K562 (cell line): Measurements from ENCODE around the gene CLEC4E. TPM values are rescaled to one million over a fixed set of nuclear protein-coding genes. Genes with fewer than 3 reads are reported as not detected.

ENCODE experiments used
- ATAC-seq: fragments of 200-7000 bp; cut with Tn5 transposase; 3 replicates; pipeline ENCODE4 v1.9.1; 2020; ENCODE audit warnings: moderate library complexity
- BruUV-seq: library from RNA; stranded (reverse); fragments of 400-500 nt; replicated peaks from 2 replicates; lab custom pipeline; 2021; lab: Mats Ljungman, UMichigan
- CTCF ChIA-PET: fragments of 300-600 bp; formaldehyde crosslinking; extraction: SDS; loops from one replicate; lab custom pipeline; 2021; ENCODE audit warnings: low intra/inter-chr PET ratio; lab: Yijun Ruan, JAX
- POLR2A ChIA-PET: fragments of 300-600, 350-650 bp; sonication (Branson Sonifier 250); formaldehyde crosslinking; extraction: SDS; loops from one replicate; lab custom pipeline; 2021; ENCODE audit warnings: antibody characterized with exemption, inconsistent platforms; lab: Yijun Ruan, JAX
- DNase-seq, 4 experiments: peaks; one replicate each; pipeline versions ENCODE4 v3.0.0 to v3.0.0-alpha.2; 2011 to 2018; ENCODE audit warnings: low spot score in 3 of 4, mixed read lengths in 3 of 4; ENCODE audit errors: extremely low read depth in 1 of 4
- FAIRE-seq: peaks from 2 replicates; lab custom pipeline; 2011; peaks lifted over from hg19 to GRCh38; lab: Jason Lieb, UNC
- H2AFZ ChIP-seq: 2 replicates; pipeline ENCODE4 v1.6.0; 2011; ENCODE audit warnings: low read depth, low read length, control low read depth, inconsistent platforms
- H3K27ac ChIP-seq: fragments of 200-600 bp; 3 replicates; pipeline ENCODE4 v1.8.0; 2011; ENCODE audit warnings: low read depth, mild to moderate bottlenecking, control low read depth, inconsistent platforms, low read length, moderate library complexity, mixed read lengths; ENCODE audit errors: extremely low read depth
- H3K27me3 ChIP-seq, 2 experiments: fragments of 300-600 bp in 1 of 2; 2 replicates in 1 of 2; 3 replicates in 1 of 2; pipeline versions ENCODE4 v1.6.0 to v1.8.0; 2011; ENCODE audit warnings: inconsistent platforms in 2 of 2, low read length in 2 of 2, mild to moderate bottlenecking in 1 of 2, mixed read lengths in 1 of 2, moderate library complexity in 1 of 2; ENCODE audit not compliant: control insufficient read depth in 2 of 2, insufficient read depth in 2 of 2
- H3K36me3 ChIP-seq: fragments of 300-600 bp; 3 replicates; pipeline ENCODE4 v1.8.0; 2011; ENCODE audit warnings: mild to moderate bottlenecking, low read length, inconsistent platforms; ENCODE audit not compliant: control insufficient read depth, insufficient read depth
- H3K4me1 ChIP-seq, 2 experiments: fragments of 200-600 bp in 1 of 2; replicated peaks in 1 of 2; 2 replicates in 1 of 2; 3 replicates in 1 of 2; pipeline versions ENCODE4 v1.5.1 to v1.8.0; 2011; ENCODE audit warnings: inconsistent platforms in 2 of 2, low read length in 2 of 2, mild to moderate bottlenecking in 1 of 2, mixed read lengths in 1 of 2, moderate library complexity in 1 of 2; ENCODE audit not compliant: control insufficient read depth in 2 of 2, insufficient read depth in 2 of 2
- H3K4me2 ChIP-seq: 2 replicates; pipeline ENCODE4 v1.6.1; 2011; ENCODE audit warnings: low read length, control low read depth, inconsistent platforms, mixed read lengths; ENCODE audit not compliant: insufficient read depth
- H3K4me3 ChIP-seq: fragments of 200-600 bp; sonication (generic), shearing (Covaris generic); 2 replicates; pipeline ENCODE4 v1.5.1; 2016; ENCODE audit warnings: control low read depth, inconsistent platforms
- H3K79me2 ChIP-seq: fragments of 200-600 bp; 3 replicates; pipeline ENCODE4 v1.8.0; 2011; ENCODE audit warnings: low read length, inconsistent platforms; ENCODE audit not compliant: control insufficient read depth, insufficient read depth
- H3K9ac ChIP-seq, 2 experiments: 2 replicates each; pipeline versions ENCODE4 v1.6.0 to v1.6.1; 2011; ENCODE audit warnings: low read depth in 2 of 2, low read length in 2 of 2, control low read depth in 1 of 2, inconsistent platforms in 1 of 2, mild to moderate bottlenecking in 1 of 2, mixed read lengths in 1 of 2; ENCODE audit not compliant: insufficient read depth in 1 of 2
- H3K9me1 ChIP-seq: one replicate; pipeline ENCODE4 v1.6.0; 2011; ENCODE audit warnings: inconsistent platforms, mild to moderate bottlenecking, low read length, moderate library complexity; ENCODE audit not compliant: control insufficient read depth, insufficient read depth
- H3K9me3 ChIP-seq: replicated peaks from 2 replicates; pipeline ENCODE4 v1.5.1; 2011; ENCODE audit warnings: low read depth, low read length, inconsistent platforms; ENCODE audit not compliant: control insufficient read depth, insufficient read depth
- H4K20me1 ChIP-seq: replicated peaks from 2 replicates; pipeline ENCODE4 v1.6.1; 2011; ENCODE audit warnings: low read length, inconsistent platforms, mixed read lengths; ENCODE audit not compliant: control insufficient read depth, insufficient read depth
- BACH1 ChIP-seq: fragments of 200-800 bp; sonication (Bioruptor generic); IDR thresholded peaks from 2 replicates; pipeline ENCODE4 v1.6.1; 2016; ENCODE audit warnings: missing genetic modification characterization, missing compliant biosample characterization
- CC2D1A ChIP-seq: fragments of 450-650 bp; IDR thresholded peaks from 2 replicates; pipeline ENCODE4 v1.6.1; 2017; ENCODE audit warnings: mild to moderate bottlenecking
- CEBPG ChIP-seq, 3 experiments: fragments of 200-800 bp in 1 of 3; sonication (Bioruptor generic) in 1 of 3; sonication (generic) in 1 of 3; formaldehyde crosslinking in 1 of 3; IDR thresholded peaks in 2 of 3; conservative IDR thresholded peaks in 1 of 3; 2 replicates each; pipeline versions ENCODE4 v1.6.1 to v1.8.0; 2016 to 2022; ENCODE audit warnings: missing compliant biosample characterization in 2 of 3, missing genetic modification characterization in 2 of 3, mild to moderate bottlenecking in 1 of 3, missing genetic modification reagents in 1 of 3
- DIDO1 ChIP-seq: fragments of 450-650 bp; IDR thresholded peaks from 2 replicates; pipeline ENCODE4 v1.6.1; 2016; ENCODE audit warnings: low read depth, missing biosample characterization, missing genetic modification characterization
- HDGF ChIP-seq: fragments of 450-650 bp; IDR thresholded peaks from 2 replicates; pipeline ENCODE4 v1.6.1; 2016
- MIER1 ChIP-seq: fragments of 450-650 bp; IDR thresholded peaks from 2 replicates; pipeline ENCODE4 v1.6.1; 2016; ENCODE audit warnings: antibody characterized with exemption, mild to moderate bottlenecking, low read depth
- PTBP1 ChIP-seq: fragments of 200-400 bp; formaldehyde crosslinking; IDR thresholded peaks from 2 replicates; pipeline ENCODE4 v1.6.1; 2017; ENCODE audit warnings: low read depth, low read length
- SIN3A ChIP-seq, 2 experiments: fragments of 150-350 bp in 1 of 2; IDR thresholded peaks; 2 replicates each; pipeline ENCODE4 v1.6.1; 2011 to 2016; ENCODE audit warnings: borderline replicate concordance in 2 of 2, low read depth in 2 of 2, low read length in 2 of 2, mild to moderate bottlenecking in 2 of 2, moderate library complexity in 2 of 2; ENCODE audit not compliant: control insufficient read depth in 1 of 2
- YY1 ChIP-seq, 3 experiments: IDR thresholded peaks; 2 replicates each; pipeline ENCODE4 v1.6.1; 2011; ENCODE audit warnings: low read length in 2 of 3, mild to moderate bottlenecking in 2 of 3, moderate library complexity in 2 of 3, borderline replicate concordance in 1 of 3, control low read depth in 1 of 3, low read depth in 1 of 3; ENCODE audit not compliant: insufficient read depth in 3 of 3, insufficient replicate concordance in 2 of 3, control insufficient read depth in 1 of 3, insufficient read length in 1 of 3; ENCODE audit errors: extremely low read depth in 1 of 3
- ZNF384 ChIP-seq: IDR thresholded peaks from 2 replicates; pipeline ENCODE4 v1.6.1; 2012; ENCODE audit warnings: low read depth, low read length, improper control_type of control experiment
- ZNF707 ChIP-seq: fragments of 250-450 bp; sonication (Bioruptor Pico); conservative IDR thresholded peaks from 2 replicates; pipeline ENCODE4 v1.8.0; 2022; ENCODE audit warnings: inconsistent platforms, mild to moderate bottlenecking, moderate library complexity
- WGBS: fragments of 100-300 bp; shearing (Covaris generic); methylation state at CpG from one replicate; pipeline ENCODE4 v1.1.6; 2016; ENCODE audit warnings: low coverage, mixed read lengths; ENCODE audit not compliant: insufficient coverage; ENCODE audit errors: missing lambda C conversion rate; 5-methylcytosine and 5-hydroxymethylcytosine counted together
- in situ Hi-C: fragments of 300-500 bp; cut with MboI; formaldehyde crosslinking; loops from 4 replicates; pipeline ENCODE4 v1.15.0; 2018; ENCODE audit warnings: inconsistent platforms, mixed read lengths
- intact Hi-C: fragments of 100-400 bp; cut with micrococcal nuclease; formaldehyde crosslinking; loops from 2 replicates; pipeline ENCODE4 v1.14.2; 2022
- polyA plus RNA-seq, 8 experiments: library from polyadenylated mRNA; depleted of rRNA in 4 of 8; stranded (reverse) in 5 of 8; unstranded in 3 of 8; fragments of >200 nt; fragmentation: Nextera tagmentation in 2 of 8; fragmentation: Illumina TruSeq in 1 of 8; extraction: Ambion mirVana in 2 of 8; extraction: Trizol in 1 of 8; gene quantifications; 2 replicates each; pipeline versions ENCODE4 v1.2.1 to v1.2.3, GENCODE V29; 2011 to 2014; ENCODE audit warnings: inconsistent platforms in 1 of 8, missing spikeins in 1 of 8
- total RNA-seq, 7 experiments: library from RNA; depleted of rRNA in 6 of 7; stranded (reverse); fragments of >200 nt in 6 of 7; fragmentation: Illumina TruSeq in 2 of 7; extraction: Trizol in 2 of 7; gene quantifications; 2 replicates each; pipeline versions ENCODE4 v1.2.1 to v1.2.3, GENCODE V29; 2011 to 2021; ENCODE audit warnings: low replicate concordance in 1 of 7
- TF ChIP-seq, protein P1 (sequence below): fragments of 450-650 bp; IDR thresholded peaks from 2 replicates; pipeline ENCODE4 v1.6.1; 2016; ENCODE audit warnings: missing biosample characterization, missing genetic modification characterization
- TF ChIP-seq, protein P2 (sequence below): fragments of 450-650 bp; IDR thresholded peaks from 2 replicates; pipeline ENCODE4 v1.6.1; 2017; ENCODE audit warnings: antibody characterized with exemption
- TF ChIP-seq, protein P3 (sequence below): fragments of 150-350 bp; IDR thresholded peaks from 2 replicates; pipeline ENCODE4 v1.6.1; 2014; ENCODE audit warnings: low read depth, mild to moderate bottlenecking, low read length, borderline replicate concordance

Gene CLEC4E
- total and polyA plus RNA-seq, 9 of the 15 experiments (the other 6 are each of a cell fraction or from before 2014, with no cell fraction given), result not detected

DNA sequence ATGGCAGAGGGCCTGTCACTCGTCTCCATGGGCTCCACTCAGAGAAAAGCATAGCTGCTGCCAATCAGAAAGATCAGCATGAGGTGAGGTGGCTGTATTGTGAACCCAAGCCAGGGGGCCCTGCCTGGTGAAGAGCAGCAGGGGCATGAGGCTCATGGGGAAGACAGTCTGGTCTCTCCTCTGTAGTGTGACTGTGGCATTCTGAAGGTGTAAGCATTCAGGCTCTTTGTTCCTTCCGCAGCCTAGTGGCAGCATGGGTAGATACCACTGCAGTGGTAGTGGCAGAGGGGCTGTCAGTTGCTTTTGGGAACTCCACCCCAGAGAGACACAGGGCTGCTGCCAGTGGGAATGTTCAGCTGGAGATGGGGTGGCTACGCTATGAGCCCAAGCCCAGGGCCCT, 32.5 kb downstream of the CLEC4E start:
- BruUV-seq, result no TSS peak
- Histone ChIP-seq H4K20me1 (no peaks in the 10 kb centered on the region), H3K27ac (no peak overlapping the region), H3K36me3 (no peaks in the 10 kb centered on the region), H3K9ac (no peak overlapping the region), H2AFZ (no peak overlapping the region), H3K4me3 (no peak overlapping the region), H3K4me2 (no peak overlapping the region), H3K27me3 (peaks cover 0 to 15% of the 10 kb centered on the region in 2 experiments; a peak in 2 of 5 replicates), H3K4me1 (no peaks in the 10 kb centered on the region), H3K9me3 (no peaks in the 10 kb centered on the region), H3K79me2 (no peaks in the 10 kb centered on the region), H3K9me1 (no peaks in the 10 kb centered on the region)
- ATAC-seq (no peak), DNase-seq (no peak), FAIRE-seq (no peak)
- intact Hi-C loops (no loop called here), in situ Hi-C loops (no loop called here)
- POLR2A ChIA-PET, result no interaction called here
- WGBS, result 0% methylated on average over 3 of the region's 3 CpGs
- CTCF ChIA-PET, result no interaction called here
- TF ChIP-seq HDGF, result no peak
- TF ChIP-seq ZNF384, result no peak
- TF ChIP-seq, protein P1, sequence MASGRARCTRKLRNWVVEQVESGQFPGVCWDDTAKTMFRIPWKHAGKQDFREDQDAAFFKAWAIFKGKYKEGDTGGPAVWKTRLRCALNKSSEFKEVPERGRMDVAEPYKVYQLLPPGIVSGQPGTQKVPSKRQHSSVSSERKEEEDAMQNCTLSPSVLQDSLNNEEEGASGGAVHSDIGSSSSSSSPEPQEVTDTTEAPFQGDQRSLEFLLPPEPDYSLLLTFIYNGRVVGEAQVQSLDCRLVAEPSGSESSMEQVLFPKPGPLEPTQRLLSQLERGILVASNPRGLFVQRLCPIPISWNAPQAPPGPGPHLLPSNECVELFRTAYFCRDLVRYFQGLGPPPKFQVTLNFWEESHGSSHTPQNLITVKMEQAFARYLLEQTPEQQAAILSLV (tag), result no peak
- TF ChIP-seq DIDO1 (tag), result no peak
- TF ChIP-seq MIER1, result no peak
- TF ChIP-seq SIN3A (IDR thresholded peaks at IDR 0.05; ENCODE audit: borderline replicate concordance in 2 of 2, control insufficient read depth in 1 of 2, low read depth in 2 of 2, low read length in 2 of 2), result no peak
- no peak for TF ChIP-seq CC2D1A
- TF ChIP-seq YY1 (IDR thresholded peaks at IDR 0.05; ENCODE audit: borderline replicate concordance in 1 of 3, control insufficient read depth in 1 of 3, extremely low read depth in 1 of 3, insufficient read depth in 3 of 3, insufficient read length in 1 of 3, insufficient replicate concordance in 2 of 3, low read depth in 1 of 3, low read length in 2 of 3), result no peak
- TF ChIP-seq PTBP1, result no peak
- no peak for TF ChIP-seq BACH1 (tag)
- no peak for TF ChIP-seq CEBPG (CRISPR knock-in tag; IDR thresholded peaks at IDR 0.05)
- no peak for TF ChIP-seq CEBPG (tag; conservative IDR thresholded peaks at IDR 0.05 in 1 of 2, IDR thresholded peaks at IDR 0.05 in 1 of 2)
- TF ChIP-seq, protein P2, sequence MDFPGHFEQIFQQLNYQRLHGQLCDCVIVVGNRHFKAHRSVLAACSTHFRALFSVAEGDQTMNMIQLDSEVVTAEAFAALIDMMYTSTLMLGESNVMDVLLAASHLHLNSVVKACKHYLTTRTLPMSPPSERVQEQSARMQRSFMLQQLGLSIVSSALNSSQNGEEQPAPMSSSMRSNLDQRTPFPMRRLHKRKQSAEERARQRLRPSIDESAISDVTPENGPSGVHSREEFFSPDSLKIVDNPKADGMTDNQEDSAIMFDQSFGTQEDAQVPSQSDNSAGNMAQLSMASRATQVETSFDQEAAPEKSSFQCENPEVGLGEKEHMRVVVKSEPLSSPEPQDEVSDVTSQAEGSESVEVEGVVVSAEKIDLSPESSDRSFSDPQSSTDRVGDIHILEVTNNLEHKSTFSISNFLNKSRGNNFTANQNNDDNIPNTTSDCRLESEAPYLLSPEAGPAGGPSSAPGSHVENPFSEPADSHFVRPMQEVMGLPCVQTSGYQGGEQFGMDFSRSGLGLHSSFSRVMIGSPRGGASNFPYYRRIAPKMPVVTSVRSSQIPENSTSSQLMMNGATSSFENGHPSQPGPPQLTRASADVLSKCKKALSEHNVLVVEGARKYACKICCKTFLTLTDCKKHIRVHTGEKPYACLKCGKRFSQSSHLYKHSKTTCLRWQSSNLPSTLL, result no peak
- TF ChIP-seq, protein P3, sequence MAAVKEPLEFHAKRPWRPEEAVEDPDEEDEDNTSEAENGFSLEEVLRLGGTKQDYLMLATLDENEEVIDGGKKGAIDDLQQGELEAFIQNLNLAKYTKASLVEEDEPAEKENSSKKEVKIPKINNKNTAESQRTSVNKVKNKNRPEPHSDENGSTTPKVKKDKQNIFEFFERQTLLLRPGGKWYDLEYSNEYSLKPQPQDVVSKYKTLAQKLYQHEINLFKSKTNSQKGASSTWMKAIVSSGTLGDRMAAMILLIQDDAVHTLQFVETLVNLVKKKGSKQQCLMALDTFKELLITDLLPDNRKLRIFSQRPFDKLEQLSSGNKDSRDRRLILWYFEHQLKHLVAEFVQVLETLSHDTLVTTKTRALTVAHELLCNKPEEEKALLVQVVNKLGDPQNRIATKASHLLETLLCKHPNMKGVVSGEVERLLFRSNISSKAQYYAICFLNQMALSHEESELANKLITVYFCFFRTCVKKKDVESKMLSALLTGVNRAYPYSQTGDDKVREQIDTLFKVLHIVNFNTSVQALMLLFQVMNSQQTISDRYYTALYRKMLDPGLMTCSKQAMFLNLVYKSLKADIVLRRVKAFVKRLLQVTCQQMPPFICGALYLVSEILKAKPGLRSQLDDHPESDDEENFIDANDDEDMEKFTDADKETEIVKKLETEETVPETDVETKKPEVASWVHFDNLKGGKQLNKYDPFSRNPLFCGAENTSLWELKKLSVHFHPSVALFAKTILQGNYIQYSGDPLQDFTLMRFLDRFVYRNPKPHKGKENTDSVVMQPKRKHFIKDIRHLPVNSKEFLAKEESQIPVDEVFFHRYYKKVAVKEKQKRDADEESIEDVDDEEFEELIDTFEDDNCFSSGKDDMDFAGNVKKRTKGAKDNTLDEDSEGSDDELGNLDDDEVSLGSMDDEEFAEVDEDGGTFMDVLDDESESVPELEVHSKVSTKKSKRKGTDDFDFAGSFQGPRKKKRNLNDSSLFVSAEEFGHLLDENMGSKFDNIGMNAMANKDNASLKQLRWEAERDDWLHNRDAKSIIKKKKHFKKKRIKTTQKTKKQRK, result no peak
- no peak for TF ChIP-seq ZNF707 (CRISPR knock-in tag)
